GM10847 (cell line): ENCODE data around the gene MAST4.

Experiments
- POLR2A ChIP-seq: IDR thresholded peaks from 2 replicates; pipeline ENCODE4 v1.6.1; 2011; ENCODE audit not compliant: insufficient read length; ENCODE audit errors: extremely low read depth

The MAST4 gene

GRCh38 chr5:66958980-66959641 is 362.9 kb downstream of the MAST4 start:
- no peak for TF ChIP-seq POLR2A

- no peak for TF ChIP-seq POLR2A
Measured at GRCh38 chr5:66959653-66960052, 363.5 kb downstream of the MAST4 start.

- TF ChIP-seq POLR2A, result no peak
Measured at GRCh38 chr5:66960369-66961137, 364.4 kb downstream of the MAST4 start.

- TF ChIP-seq POLR2A, result no peak
Measured at GRCh38 chr5:66963559-66963971, 367.4 kb downstream of the MAST4 start.

- TF ChIP-seq POLR2A, result no peak
Measured at GRCh38 chr5:66966439-66966838, 370.2 kb downstream of the MAST4 start.

- TF ChIP-seq POLR2A, result no peak
Measured at GRCh38 chr5:66967102-66967501, 370.9 kb downstream of the MAST4 start.

GRCh38 chr5:66967826-66968262 is 371.7 kb downstream of the MAST4 start:
- TF ChIP-seq POLR2A, result no peak

GRCh38 chr5:66969484-66969883 is 373.3 kb downstream of the MAST4 start:
- TF ChIP-seq POLR2A, result no peak

GRCh38 chr5:66969963-66970362 is 373.8 kb downstream of the MAST4 start:
- no peak for TF ChIP-seq POLR2A

- TF ChIP-seq POLR2A, result no peak
Measured at GRCh38 chr5:66972004-66972403, 375.8 kb downstream of the MAST4 start.

GRCh38 chr5:66974256-66974655 is 378.1 kb downstream of the MAST4 start:
- no peak for TF ChIP-seq POLR2A

- no peak for TF ChIP-seq POLR2A
Measured at GRCh38 chr5:66976108-66976507, 379.9 kb downstream of the MAST4 start.

- no peak for TF ChIP-seq POLR2A
Measured at GRCh38 chr5:66979738-66980137, 383.5 kb downstream of the MAST4 start.

- TF ChIP-seq POLR2A, result no peak
Measured at GRCh38 chr5:66981266-66982055, 385.3 kb downstream of the MAST4 start.

GRCh38 chr5:66982056-66982387 is 385.8 kb downstream of the MAST4 start:
- no peak for TF ChIP-seq POLR2A

- no peak for TF ChIP-seq POLR2A
Measured at GRCh38 chr5:66982470-66982869, 386.3 kb downstream of the MAST4 start.

GRCh38 chr5:66985417-66985816 is 389.2 kb downstream of the MAST4 start:
- TF ChIP-seq POLR2A, result no peak

- TF ChIP-seq POLR2A, result no peak
Measured at GRCh38 chr5:66986009-66986408, 389.8 kb downstream of the MAST4 start.
